ENCODE data around the gene ANO4. TPM values are rescaled to one million over a fixed set of nuclear protein-coding genes. Genes with fewer than 3 reads are reported as not detected.

ANO4 gene
- total RNA-seq, result not detected

DNA sequence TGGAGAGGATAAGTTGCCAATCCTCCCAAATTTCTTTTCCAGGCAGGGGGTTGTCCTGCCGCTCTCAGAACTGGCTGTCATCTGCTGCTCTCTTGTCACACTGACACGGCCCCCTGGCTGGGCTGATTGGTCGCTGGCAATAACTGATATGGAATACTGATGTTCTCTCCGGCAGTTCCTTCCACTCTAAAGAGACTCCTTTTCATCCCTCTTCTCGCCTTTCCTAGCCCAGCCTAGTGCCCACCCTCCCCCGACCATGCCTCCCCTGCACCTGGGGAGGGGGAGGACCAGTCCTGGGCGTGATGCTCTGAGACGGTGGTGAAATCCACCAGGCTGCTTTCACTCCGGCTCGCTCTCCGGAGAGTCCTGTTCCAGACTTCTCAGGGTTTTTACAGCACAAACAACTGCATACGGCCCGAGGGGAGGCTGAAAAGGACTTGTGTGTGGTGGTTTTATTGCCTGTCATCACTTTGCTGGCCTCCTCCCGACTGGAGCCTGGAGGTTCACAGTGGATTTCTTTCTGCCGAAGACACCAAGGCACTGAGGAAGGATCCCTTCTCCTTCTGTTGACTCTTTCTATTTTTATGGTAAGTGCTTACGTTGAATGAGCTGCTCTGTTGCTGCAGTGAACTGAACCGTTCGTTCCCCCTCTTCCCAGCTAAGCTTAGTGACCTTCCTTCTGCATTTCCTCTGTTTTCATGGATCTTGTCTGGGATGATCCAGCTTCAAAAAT is at the start of gene ANO4:
Gene ANO4 (plus strand): TSS at position 336 of the 733 bp plus-strand sequence. CDS start 107,010 bp downstream, outside the sequence.
- TF ChIP-seq, protein P1, sequence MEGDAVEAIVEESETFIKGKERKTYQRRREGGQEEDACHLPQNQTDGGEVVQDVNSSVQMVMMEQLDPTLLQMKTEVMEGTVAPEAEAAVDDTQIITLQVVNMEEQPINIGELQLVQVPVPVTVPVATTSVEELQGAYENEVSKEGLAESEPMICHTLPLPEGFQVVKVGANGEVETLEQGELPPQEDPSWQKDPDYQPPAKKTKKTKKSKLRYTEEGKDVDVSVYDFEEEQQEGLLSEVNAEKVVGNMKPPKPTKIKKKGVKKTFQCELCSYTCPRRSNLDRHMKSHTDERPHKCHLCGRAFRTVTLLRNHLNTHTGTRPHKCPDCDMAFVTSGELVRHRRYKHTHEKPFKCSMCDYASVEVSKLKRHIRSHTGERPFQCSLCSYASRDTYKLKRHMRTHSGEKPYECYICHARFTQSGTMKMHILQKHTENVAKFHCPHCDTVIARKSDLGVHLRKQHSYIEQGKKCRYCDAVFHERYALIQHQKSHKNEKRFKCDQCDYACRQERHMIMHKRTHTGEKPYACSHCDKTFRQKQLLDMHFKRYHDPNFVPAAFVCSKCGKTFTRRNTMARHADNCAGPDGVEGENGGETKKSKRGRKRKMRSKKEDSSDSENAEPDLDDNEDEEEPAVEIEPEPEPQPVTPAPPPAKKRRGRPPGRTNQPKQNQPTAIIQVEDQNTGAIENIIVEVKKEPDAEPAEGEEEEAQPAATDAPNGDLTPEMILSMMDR (IDR thresholded peaks at IDR 0.05), result no peak
- no peak for DNase-seq
- no peaks in the 10 kb centered on the region for H3K36me3 Mint-ChIP-seq (ENCODE audit: low read depth)
- ChIA-PET POLR2A (no interaction called here), CTCF (no interaction called here)
- intact Hi-C loops (cut with micrococcal nuclease), result no loop called here
- H3K27ac Mint-ChIP-seq, result no peak within 1 kb of the TSS
- ATAC-seq, result no peak
- no peaks in the 10 kb centered on the region for H3K9me3 Mint-ChIP-seq
- no peak within 1 kb of the TSS for H3K4me3 Mint-ChIP-seq
- no peaks in the 10 kb centered on the region for H3K4me1 Mint-ChIP-seq (ENCODE audit: low read depth)
- peaks cover 9% of the 10 kb centered on the region for H3K27me3 Mint-ChIP-seq

DNA sequence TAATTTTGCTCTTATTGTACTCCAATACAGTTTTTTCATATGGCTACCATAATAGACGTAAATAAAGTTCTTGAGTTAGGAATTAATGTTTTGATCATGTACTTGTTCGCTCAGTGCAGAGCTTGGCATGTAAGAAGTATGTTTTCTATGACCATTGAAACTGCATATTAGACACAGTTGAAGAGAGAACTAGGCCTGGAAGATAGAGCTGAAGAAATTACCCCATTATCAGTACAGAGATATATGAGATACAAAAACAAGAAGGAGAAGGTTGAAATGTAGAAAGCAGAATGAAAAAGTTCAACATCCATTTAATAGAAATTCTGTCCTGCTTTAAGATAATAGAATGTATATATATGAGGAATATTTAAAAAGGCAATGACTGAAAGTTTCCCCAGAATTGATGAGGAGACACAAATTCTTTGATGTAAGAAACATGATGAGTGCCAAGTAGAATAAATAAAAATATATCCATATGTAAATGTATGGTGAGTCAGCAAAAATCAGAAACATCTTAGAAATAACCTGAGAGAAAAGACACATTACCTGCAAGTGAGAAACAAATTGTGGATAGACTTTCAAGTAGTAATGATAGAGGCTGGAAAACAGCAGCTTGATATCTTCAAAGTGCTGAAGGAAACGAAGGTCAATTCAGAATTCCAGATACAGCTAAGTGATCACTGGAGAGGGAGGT is 49.1 kb upstream of the ANO4 start:
- no peak overlapping the region for H3K27ac Mint-ChIP-seq
- ChIA-PET CTCF (no interaction called here), POLR2A (no interaction called here)
- DNase-seq (no peak), ATAC-seq (no peak)
- peaks cover 2% of the 10 kb centered on the region for H3K9me3 Mint-ChIP-seq
- no peaks in the 10 kb centered on the region for H3K4me1 Mint-ChIP-seq (ENCODE audit: low read depth)
- intact Hi-C loops (cut with micrococcal nuclease), result no loop called here
- H3K36me3 Mint-ChIP-seq (ENCODE audit: low read depth), result no peaks in the 10 kb centered on the region
- no peak overlapping the region for H3K4me3 Mint-ChIP-seq
- H3K27me3 Mint-ChIP-seq, result no peaks in the 10 kb centered on the region
- TF ChIP-seq, protein P1 (IDR thresholded peaks at IDR 0.05), result no peak

DNA sequence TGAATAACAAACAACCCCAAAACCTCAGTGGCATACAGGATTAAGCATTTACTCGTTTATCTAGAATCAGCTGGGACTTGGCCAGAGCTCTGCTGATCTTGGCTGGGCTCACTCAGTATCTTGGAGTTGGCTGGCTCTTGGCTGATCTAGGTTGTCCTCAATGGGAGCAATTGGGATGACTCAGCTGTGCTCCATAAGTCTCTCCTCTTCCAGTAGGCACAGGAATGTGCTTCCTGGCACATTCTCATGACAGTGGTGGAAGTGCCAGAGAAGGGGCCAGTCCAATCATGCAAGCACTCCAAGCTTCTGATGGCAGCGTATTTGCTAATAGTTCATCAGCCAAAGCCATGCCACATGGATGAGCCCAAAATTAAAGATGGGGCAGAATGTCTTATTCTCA is 41.7 kb upstream of the ANO4 start:
- TF ChIP-seq, protein P1 (IDR thresholded peaks at IDR 0.05), result no peak
- no peaks in the 10 kb centered on the region for H3K4me1 Mint-ChIP-seq (ENCODE audit: low read depth)
- no peaks in the 10 kb centered on the region for H3K9me3 Mint-ChIP-seq
- H3K4me3 Mint-ChIP-seq, result no peak overlapping the region
- intact Hi-C loops (cut with micrococcal nuclease), result no loop called here
- no peaks in the 10 kb centered on the region for H3K36me3 Mint-ChIP-seq (ENCODE audit: low read depth)
- ATAC-seq (no peak), DNase-seq (no peak)
- H3K27ac Mint-ChIP-seq, result no peak overlapping the region
- ChIA-PET CTCF (no interaction called here), POLR2A (no interaction called here)
- H3K27me3 Mint-ChIP-seq, result no peaks in the 10 kb centered on the region

DNA sequence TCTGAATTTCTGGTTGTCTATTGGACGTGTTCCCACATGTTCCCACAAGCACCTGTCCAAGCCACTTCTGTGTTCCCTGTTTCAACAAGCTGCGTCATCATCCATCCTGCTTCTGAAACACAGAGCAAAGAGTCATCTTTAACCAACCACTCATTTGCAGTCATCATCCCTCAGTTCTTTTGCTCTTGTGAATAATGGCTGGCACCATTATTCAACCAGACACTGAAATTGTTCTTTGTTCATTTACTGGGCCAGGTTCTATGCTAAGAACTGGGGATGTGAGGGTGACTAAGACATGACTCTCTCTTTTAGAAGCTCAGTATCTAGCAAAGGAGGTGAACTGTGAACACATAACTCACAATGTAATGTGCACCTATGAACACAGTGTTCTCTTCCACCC is 40.7 kb upstream of the ANO4 start:
- TF ChIP-seq, protein P1 (IDR thresholded peaks at IDR 0.05), result no peak
- Mint-ChIP-seq H3K27me3 (no peaks in the 10 kb centered on the region), H3K27ac (no peak overlapping the region), H3K4me1 (ENCODE audit: low read depth) (no peaks in the 10 kb centered on the region), H3K36me3 (ENCODE audit: low read depth) (no peaks in the 10 kb centered on the region), H3K4me3 (no peak overlapping the region), H3K9me3 (no peaks in the 10 kb centered on the region)
- CTCF ChIA-PET, result no interaction called here
- intact Hi-C loops (cut with micrococcal nuclease), result no loop called here
- ATAC-seq (no peak), DNase-seq (no peak)
- POLR2A ChIA-PET, result no interaction called here

DNA sequence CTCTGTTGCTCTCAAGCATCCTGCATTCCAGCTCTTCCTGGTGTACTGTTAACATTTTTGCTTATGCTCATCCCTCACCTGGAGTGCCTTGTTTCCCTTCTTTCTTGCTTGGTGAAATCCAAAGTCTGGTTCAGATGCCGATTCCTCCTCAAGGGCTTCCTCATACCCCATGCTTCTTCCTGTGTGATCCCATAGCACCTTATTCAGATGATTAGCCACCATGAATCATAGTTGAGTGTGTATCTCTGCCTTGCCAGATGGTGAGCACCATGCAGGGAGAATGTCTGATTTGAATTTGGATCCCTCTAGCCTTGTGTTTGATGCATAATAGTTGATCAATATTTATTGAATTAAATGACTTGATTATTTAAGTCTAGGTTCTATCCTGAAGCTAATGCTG is 39.4 kb upstream of the ANO4 start:
- DNase-seq (no peak), ATAC-seq (no peak)
- ChIA-PET CTCF (no interaction called here), POLR2A (no interaction called here)
- Mint-ChIP-seq H3K4me3 (no peak overlapping the region), H3K4me1 (ENCODE audit: low read depth) (no peaks in the 10 kb centered on the region), H3K27ac (no peak overlapping the region), H3K36me3 (ENCODE audit: low read depth) (no peaks in the 10 kb centered on the region), H3K27me3 (no peaks in the 10 kb centered on the region), H3K9me3 (no peaks in the 10 kb centered on the region)
- TF ChIP-seq, protein P1 (IDR thresholded peaks at IDR 0.05), result no peak
- intact Hi-C loops (cut with micrococcal nuclease), result no loop called here

All from activated CD8-positive, alpha-beta T cell treated with anti-CD3 and anti-CD28 coated beads for 36 hours (primary cell).